ENCODE data around the gene PDE3A.
A peak's percentile ranks its signal among the peaks of the same experiment; 100 is the strongest.
"Not testable (repeated sequence)": the region's sequence is repeated elsewhere in the genome, so short reads cannot be mapped to it uniquely, and the experiment has no call there.

The PDE3A gene

DNA sequence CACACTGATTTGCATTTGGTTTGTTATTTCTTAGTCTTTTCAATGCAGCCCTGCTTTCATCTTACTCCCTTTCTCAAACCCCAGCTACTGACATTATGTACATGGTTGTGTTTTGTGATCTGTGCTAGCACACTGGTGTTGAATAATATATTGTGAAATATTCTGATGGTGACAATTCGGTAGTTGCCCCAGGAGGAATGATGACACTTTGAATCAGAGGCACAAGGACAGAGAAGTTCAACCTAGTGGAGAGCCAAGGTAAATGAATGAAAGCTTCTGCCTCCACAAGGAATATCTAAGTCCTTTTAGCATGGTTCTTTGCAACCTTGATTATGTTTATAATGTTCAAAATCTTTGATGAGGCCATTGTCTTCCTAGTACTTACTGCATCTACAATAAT is 159.9 kb downstream of the PDE3A start:
- intact Hi-C loops (cut with DNase I): no loop called here
- no peak for DNase-seq

- no peak for DNase-seq
- intact Hi-C loops (cut with DNase I): no loop called here
These were observed 177.9 kb downstream of the PDE3A start for GRCh38 chr12:20546267-20546666.

DNA sequence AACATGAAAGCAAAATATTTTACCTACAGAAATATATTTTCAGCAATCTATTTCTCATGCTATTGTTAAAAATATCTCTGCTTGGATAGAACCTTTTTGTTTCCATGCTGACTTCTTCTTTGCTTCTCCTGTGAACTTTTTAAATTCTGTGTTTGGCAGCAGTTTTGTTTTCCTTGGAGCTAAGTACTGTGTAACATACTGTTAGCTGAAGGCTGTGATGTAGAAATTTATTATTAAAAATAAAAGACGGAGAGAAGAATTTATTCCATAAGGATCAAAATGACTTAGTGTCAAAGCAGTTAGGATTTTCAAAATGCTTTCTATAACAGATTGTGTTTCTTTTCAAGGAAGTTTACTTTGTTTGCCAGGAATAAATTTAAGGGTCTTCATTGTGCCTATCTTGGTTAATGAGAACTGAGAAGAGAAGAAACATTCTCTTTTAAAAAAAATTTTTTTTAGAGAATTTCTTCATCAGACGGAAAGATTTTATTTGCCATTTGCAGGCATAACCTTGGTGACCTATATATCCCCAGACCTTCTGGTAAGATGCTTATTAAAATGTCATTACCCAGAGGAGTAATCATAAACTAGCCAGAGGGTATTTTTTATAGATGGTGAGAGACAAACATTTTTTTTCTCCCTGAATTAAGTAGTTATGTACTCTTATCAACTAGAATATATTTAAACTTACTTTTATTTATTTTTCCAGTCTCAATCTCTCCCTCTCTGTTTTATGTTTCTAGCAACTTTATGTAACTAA is 179.7 kb downstream of the PDE3A start:
- DNase-seq: no peak
- intact Hi-C loops (cut with DNase I): no loop called here

GRCh38 chr12:20548611-20549010 is 180.3 kb downstream of the PDE3A start:
- DNase-seq: no peak
- intact Hi-C loops (cut with DNase I): no loop called here

- intact Hi-C loops (cut with DNase I): no loop called here
- peak in 4 of 10 donors; percentile 8 to 61 (median 34) for DNase-seq
These were observed 180.9 kb downstream of the PDE3A start for GRCh38 chr12:20549108-20549719.

GRCh38 chr12:20551742-20552442 is 183.6 kb downstream of the PDE3A start:
- intact Hi-C loops (cut with DNase I): not testable (repeated sequence)
- peak in 3 of 10 donors; percentile 58 to 78 (median 62) for DNase-seq

GRCh38 chr12:20552586-20552985 is 184.2 kb downstream of the PDE3A start:
- peak in 2 of 10 donors; percentile 25 to 43 for DNase-seq
- intact Hi-C loops (cut with DNase I): not testable (repeated sequence)

GRCh38 chr12:20555015-20555414 is 186.7 kb downstream of the PDE3A start:
- DNase-seq: peak in 3 of 10 donors; percentile 26 to 41 (median 31)
- intact Hi-C loops (cut with DNase I): no loop called here

DNA sequence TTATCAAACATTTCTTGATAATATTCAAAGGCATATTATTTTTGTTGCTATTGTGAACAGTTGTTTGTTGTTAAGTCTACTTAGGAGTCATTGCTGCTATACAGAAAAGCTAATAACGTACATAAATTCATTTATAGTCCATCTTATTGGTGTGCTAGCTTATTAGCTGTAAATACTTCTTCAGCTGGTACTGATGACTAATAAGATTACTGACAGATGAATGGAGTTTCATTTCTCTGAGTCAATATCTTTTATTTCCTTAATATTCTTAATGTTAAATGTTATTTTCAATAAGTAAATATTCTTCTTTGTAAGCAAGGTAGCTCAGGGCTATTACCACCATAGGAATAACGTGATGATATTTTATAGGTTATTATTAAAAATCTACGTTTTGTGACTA is 187.4 kb downstream of the PDE3A start:
- intact Hi-C loops (cut with DNase I): no loop called here
- DNase-seq: no peak

GRCh38 chr12:20557096-20557495 is 188.8 kb downstream of the PDE3A start:
- no peak for DNase-seq
- intact Hi-C loops (cut with DNase I): no loop called here

DNA sequence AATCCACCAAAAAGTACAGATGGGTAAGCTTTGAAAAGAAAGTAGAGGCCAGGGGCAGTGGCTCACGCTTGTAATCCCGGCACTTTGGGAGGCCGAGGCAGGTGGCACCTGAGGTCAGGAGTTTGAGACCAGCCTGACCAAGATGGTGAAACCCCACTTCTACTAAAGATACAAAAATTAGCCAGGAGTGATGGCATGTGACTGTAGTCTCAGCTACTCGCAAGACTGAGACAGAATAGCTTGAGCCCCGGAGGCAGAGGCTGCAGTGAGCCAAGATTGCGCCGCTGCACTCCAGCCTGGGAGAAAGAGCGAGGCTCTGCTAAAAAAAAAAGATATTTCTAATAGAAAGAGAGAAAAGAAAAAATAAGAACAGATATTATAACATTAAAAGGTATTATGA is 192.6 kb downstream of the PDE3A start:
- peak in 2 of 10 donors; percentile 30 to 51 for DNase-seq
- intact Hi-C loops (cut with DNase I): no loop called here

- intact Hi-C loops (cut with DNase I): no loop called here
- DNase-seq: no peak
These were observed 193.5 kb downstream of the PDE3A start for GRCh38 chr12:20561871-20562270.

DNA sequence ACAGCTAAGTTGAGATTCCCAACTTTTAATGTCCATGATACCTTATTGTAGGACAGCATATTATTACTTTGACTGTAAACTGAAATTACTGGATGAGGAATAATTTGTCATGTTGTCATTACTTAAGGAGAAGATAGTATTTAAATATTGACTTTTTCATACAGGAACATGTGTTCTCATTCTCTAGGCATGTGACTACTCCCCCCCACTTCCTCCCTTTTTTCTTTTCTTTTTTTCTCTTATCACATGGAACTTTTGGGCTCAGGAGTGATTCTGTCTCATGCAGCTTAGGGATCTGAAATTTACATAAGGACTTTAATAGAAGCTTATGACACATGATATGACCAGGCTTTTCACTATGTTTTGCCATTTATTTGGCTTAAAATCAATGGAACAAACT is 199.1 kb downstream of the PDE3A start:
- intact Hi-C loops (cut with DNase I): no loop called here
- DNase-seq: no peak

- DNase-seq: no peak
- intact Hi-C loops (cut with DNase I): no loop called here
These were observed 204.1 kb downstream of the PDE3A start for GRCh38 chr12:20572451-20572850.

- intact Hi-C loops (cut with DNase I): no loop called here
- no peak for DNase-seq
These were observed 208.2 kb downstream of the PDE3A start for GRCh38 chr12:20576528-20576927.

GRCh38 chr12:20577054-20577453 is 208.7 kb downstream of the PDE3A start:
- no peak for DNase-seq
- intact Hi-C loops (cut with DNase I): no loop called here

DNA sequence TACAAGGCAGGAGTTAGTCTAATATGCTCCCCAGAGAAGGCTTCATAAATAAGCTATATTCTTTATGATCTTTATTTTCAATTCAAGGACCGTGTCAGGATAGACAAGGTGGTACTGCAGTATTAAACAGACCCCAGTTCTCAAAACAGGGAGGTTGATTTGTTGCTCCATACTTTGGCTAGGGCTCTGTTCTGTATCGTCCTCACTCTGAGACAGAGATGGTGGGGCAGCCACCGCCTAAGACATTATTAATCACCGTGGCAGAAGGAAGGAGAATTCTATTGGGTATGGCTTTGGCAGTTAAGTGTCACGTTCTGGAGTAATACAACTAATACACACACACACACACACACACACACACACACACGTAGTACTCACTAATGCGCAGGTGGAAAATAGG is 209.8 kb downstream of the PDE3A start:
- intact Hi-C loops (cut with DNase I): no loop called here
- DNase-seq: no peak

- no peak for DNase-seq
- intact Hi-C loops (cut with DNase I): no loop called here
These were observed 216.8 kb downstream of the PDE3A start for GRCh38 chr12:20585055-20585625.

GRCh38 chr12:20585913-20586312 is 217.6 kb downstream of the PDE3A start:
- intact Hi-C loops (cut with DNase I): no loop called here
- no peak for DNase-seq

- intact Hi-C loops (cut with DNase I): no loop called here
- peak in 7 of 10 donors; percentile 26 to 86 (median 56) for DNase-seq
These were observed 219.7 kb downstream of the PDE3A start for GRCh38 chr12:20588042-20588441.

GRCh38 chr12:20590570-20590969 is 222.2 kb downstream of the PDE3A start:
- no peak for DNase-seq
- intact Hi-C loops (cut with DNase I): no loop called here
